ENCODE results near the gene BORCS8.
A peak's percentile ranks its signal among the peaks of the same experiment; 100 is the strongest.
"Not testable (repeated sequence)": the region's sequence is repeated elsewhere in the genome, so short reads cannot be mapped to it uniquely, and the experiment has no call there.

Gene BORCS8

DNA sequence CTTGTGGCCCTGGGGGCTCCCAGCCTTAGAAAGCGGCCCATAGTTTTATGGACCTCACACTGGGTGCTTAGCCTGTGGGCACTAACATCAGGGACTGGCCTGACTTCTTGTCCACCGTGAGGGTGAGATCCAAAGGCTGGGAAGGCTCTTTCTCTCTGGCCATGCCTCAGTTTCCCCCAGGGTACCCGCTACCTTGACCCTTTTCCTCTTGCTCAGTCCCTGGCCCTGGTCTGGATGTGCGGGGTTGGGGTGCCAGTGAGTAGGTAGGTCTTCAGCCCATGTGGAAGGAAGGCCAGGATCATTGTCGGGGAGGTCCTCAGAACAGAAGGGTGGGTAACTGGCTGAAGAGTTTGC is 52.1 kb downstream of the BORCS8 start:
- H3K27me3 ChIP-seq, result no peaks in the 10 kb centered on the region
- no peak overlapping the region for H3K4me2 ChIP-seq
- no peak overlapping the region for H3K4me3 ChIP-seq
- H4K20me1 ChIP-seq, result no peaks in the 10 kb centered on the region
- no peak overlapping the region for H3K9ac ChIP-seq
- H3K27ac ChIP-seq, result no peak overlapping the region
- no peaks in the 10 kb centered on the region for H3K9me3 ChIP-seq
- H3K4me1 ChIP-seq, result peaks cover 35% of the 10 kb centered on the region
- TF ChIP-seq Cebpa-rat (IDR thresholded peaks at IDR 0.05), result no peak
- no peaks in the 10 kb centered on the region for H3K36me3 ChIP-seq

DNA sequence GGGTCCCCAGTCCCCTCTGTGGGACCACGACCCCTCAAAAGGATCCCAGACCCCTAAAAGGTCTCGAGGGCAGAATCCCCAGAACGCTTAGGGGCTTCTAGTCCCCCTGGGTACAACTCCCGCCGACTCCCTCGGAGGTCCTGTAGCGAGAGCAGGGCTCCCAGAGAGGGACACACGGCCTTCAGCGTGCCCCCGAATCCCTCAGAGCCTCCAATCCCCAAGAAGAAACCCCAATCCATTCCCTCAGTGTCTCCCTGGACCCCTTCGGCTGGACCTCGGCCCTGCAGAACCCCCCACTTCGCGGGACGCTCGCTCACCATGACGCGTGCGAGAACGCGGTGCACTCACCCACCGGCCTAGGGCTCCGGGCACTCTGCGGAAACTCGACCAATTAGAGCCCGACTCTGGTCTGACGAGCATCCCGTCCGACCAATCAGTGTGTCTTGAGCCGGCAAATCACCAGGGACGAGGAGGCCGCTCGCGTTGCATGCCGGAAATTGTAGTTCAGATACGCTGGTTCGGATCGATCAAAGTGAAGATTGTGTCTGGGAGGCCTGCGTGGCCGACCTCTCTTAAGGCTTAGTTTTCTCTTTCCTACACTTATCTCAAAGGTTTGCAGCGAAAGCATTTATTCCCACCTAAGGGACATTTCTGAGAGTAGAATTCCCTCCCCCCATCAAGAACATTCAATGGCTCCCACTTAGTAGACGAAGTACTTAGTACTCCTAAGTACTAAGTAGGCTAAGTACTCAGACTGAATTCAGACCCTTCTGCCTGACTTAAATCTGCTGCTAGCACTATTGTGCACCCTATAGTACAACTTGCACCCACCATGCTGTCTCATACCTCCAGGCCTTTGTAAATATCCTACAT is 53.6 kb downstream of the BORCS8 start, which contains the start of gene TMEM161A:
TMEM161A (minus strand) TSS at position 370 of the 873 bp plus-strand sequence; CDS start at position 320, 50 bp downstream.
- Histone ChIP-seq H4K20me1 (no peaks in the 10 kb centered on the region), H3K9ac (peak within 1 kb of the TSS; percentile 89), H3K36me3 (peaks cover 10% of the 10 kb centered on the region), H3K4me2 (peak within 1 kb of the TSS; percentile 85), H3K9me3 (no peaks in the 10 kb centered on the region), H3K27me3 (no peaks in the 10 kb centered on the region), H3K27ac (peak within 1 kb of the TSS; percentile 88), H3K4me1 (peaks cover 32% of the 10 kb centered on the region), H3K4me3 (peak within 1 kb of the TSS; percentile 79)
- no peak for TF ChIP-seq Cebpa-rat (IDR thresholded peaks at IDR 0.05)

DNA sequence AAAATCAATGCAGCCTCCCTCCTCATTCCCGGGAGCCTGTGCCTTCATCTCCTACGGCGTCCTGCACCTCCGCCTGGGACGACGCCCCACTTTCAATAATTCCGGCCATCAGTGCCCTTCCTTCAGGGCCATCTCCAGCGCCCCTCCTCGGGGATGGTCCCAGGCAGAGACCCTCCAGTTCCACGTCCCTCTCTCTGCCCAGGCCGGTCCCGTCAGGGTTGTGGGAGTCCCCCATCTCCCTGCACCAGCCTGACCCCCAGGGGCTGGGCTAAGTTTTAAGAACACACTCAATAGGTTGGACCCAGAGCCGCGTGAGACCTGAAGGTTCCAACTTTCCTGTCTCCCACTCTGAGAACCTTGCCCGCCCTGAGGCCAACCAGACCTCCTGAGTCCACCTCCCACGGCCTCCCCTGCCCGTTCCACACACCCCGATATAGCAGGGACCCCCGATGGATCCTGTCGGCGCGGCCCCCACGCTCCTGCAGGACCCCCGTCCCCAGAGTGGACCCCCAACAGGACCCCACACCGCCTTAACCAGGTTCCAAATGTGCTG is 54.3 kb downstream of the BORCS8 start:
- TF ChIP-seq Cebpa-rat (IDR thresholded peaks at IDR 0.05), result no peak
- peaks cover 31% of the 10 kb centered on the region for H3K4me1 ChIP-seq
- peaks cover 17% of the 10 kb centered on the region for H3K36me3 ChIP-seq
- H3K27me3 ChIP-seq, result no peaks in the 10 kb centered on the region
- H3K9ac ChIP-seq, result peak overlapping the region; percentile 89
- H3K9me3 ChIP-seq, result peaks cover 6% of the 10 kb centered on the region
- peak overlapping the region; percentile 85 for H3K4me2 ChIP-seq
- no peaks in the 10 kb centered on the region for H4K20me1 ChIP-seq
- H3K4me3 ChIP-seq, result peak overlapping the region; percentile 79
- peak overlapping the region; percentile 88 for H3K27ac ChIP-seq

DNA sequence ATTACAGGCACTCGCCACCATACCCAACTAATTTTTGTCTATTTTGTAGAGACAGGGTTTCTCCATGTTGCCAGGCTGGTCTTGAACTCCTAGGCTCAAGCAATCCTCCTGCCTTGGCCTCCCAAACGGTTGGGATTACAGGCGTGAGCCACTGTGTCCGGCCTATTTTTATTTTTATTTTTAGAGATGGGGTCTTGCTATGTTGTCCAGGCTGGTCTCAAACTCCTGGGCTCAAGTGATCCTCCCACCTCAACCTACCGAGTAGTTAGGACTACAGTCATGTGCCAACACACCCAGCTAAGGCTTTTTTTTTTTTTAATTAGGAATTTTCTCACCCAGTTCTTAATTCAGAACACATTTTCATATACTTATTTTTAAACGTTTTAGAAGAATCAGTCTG is 56.2 kb downstream of the BORCS8 start:
- not testable (repeated sequence) for H3K27me3 ChIP-seq, H3K4me2 ChIP-seq

DNA sequence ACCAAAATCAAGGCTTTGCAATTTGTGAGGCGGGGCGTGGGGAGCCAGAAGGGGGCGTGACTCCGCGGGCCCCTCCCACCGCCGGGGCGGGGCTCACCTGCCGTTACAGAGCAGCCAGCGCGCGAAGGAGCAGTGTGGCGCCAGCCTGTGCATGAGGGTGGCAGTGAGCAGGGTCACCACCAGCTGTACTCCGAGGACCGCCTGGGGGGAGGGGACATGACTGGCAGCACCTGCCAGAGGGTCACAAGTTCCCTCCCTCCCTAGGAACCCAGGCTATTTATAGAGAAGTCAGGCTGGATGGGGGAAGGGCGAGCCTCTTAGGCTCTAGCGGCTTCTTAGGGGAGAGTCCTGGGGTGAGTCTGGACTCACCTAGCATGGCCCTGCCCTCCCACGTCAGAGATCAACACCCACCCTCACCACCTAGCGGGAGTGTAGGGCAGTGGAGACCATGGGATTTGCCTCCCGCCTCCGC is 57.2 kb downstream of the BORCS8 start:
- H4K20me1 ChIP-seq, result no peaks in the 10 kb centered on the region
- H3K27ac ChIP-seq, result peak overlapping the region; percentile 62
- H3K9me3 ChIP-seq, result peaks cover 17% of the 10 kb centered on the region
- H3K4me2 ChIP-seq, result peak overlapping the region; percentile 61
- H3K27me3 ChIP-seq, result no peaks in the 10 kb centered on the region
- H3K36me3 ChIP-seq, result peaks cover 44% of the 10 kb centered on the region
- H3K4me1 ChIP-seq, result peaks cover 31% of the 10 kb centered on the region
- no peak overlapping the region for H3K4me3 ChIP-seq
- TF ChIP-seq Cebpa-rat (IDR thresholded peaks at IDR 0.05), result no peak
- no peak overlapping the region for H3K9ac ChIP-seq

More for the DNA sequence above, 56.2 kb downstream of the BORCS8 start:
- H4K20me1 ChIP-seq, H3K4me3 ChIP-seq, H3K27ac ChIP-seq, H3K9ac ChIP-seq: not testable (repeated sequence)
- peaks cover 34% of the 10 kb centered on the region for H3K36me3 ChIP-seq
- peaks cover 31% of the 10 kb centered on the region for H3K4me1 ChIP-seq
- peaks cover 17% of the 10 kb centered on the region for H3K9me3 ChIP-seq

DNA sequence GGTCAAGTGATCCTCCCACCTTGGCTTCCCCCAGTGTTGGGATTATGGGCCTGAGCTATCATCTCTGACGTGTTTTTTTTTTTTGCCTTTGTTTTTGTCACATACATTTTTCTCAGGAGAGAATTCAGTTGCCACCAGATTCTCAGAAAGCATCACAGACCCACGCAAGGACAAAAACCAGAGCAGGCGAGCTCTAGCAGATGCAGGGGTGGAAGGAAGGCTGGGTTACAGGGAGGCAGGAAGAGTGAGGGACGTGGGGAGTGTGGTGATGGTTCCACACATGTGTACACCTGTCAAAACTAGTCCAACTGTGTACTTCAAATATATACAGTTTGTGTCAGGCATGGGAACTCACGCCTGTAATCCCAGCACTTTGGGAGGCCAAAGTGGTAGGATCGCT is 58.0 kb downstream of the BORCS8 start:
- Histone ChIP-seq H3K27ac (no peak overlapping the region), H3K9me3 (peaks cover 17% of the 10 kb centered on the region), H3K9ac (no peak overlapping the region), H3K4me2 (peak overlapping the region; percentile 61), H3K36me3 (peaks cover 51% of the 10 kb centered on the region), H4K20me1 (no peaks in the 10 kb centered on the region), H3K4me3 (no peak overlapping the region), H3K4me1 (peaks cover 31% of the 10 kb centered on the region), H3K27me3 (no peaks in the 10 kb centered on the region)
- TF ChIP-seq Cebpa-rat (IDR thresholded peaks at IDR 0.05), result no peak

DNA sequence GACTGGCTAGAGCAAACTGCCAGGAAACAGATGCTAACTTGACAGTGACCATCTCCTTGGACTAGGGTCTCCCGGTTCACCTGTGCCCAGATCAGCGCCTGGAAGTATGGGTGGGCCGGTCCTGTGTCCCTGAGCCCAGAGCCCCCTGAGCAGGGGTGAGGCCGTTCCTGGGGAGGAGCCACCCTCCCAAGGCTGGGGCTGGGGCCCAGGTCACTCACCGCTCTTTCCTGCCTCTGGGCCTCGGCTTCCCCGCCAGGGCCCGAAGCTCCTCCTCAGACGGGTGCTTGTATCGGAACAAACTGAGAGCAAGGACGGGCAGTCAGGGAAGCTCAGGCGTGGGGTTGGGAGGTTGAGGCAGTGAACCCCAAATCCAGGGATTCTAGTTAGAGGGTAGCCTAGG is 59.0 kb downstream of the BORCS8 start:
- no peaks in the 10 kb centered on the region for H4K20me1 ChIP-seq
- no peak for TF ChIP-seq Cebpa-rat (IDR thresholded peaks at IDR 0.05)
- peaks cover 58% of the 10 kb centered on the region for H3K36me3 ChIP-seq
- no peak overlapping the region for H3K4me2 ChIP-seq
- no peak overlapping the region for H3K27ac ChIP-seq
- H3K4me3 ChIP-seq, result no peak overlapping the region
- no peak overlapping the region for H3K9ac ChIP-seq
- H3K27me3 ChIP-seq, result no peaks in the 10 kb centered on the region
- H3K9me3 ChIP-seq, result peaks cover 17% of the 10 kb centered on the region
- H3K4me1 ChIP-seq, result peaks cover 31% of the 10 kb centered on the region

DNA sequence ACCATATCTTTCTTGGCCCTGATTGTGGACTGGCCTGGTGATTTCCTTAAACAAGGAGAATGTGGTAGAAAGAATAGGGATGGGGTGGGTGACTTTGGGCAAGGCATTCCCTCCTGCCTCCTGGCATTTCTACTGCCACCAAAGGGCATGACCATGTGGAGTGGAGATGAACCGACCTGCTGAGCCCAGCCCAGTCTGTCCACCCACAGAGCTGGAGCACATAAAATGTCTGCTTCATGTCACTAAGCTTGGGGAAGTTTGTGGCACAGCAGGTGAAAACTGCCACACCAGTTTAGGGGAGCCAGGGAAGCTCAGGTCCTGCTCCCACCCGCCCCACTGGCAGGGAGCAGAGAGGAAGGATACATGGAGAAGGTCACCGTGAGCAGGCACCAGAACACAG is 60.0 kb downstream of the BORCS8 start:
- H3K4me3 ChIP-seq, result no peak overlapping the region
- no peaks in the 10 kb centered on the region for H4K20me1 ChIP-seq
- no peak for TF ChIP-seq Cebpa-rat (IDR thresholded peaks at IDR 0.05)
- H3K27me3 ChIP-seq, result no peaks in the 10 kb centered on the region
- no peak overlapping the region for H3K27ac ChIP-seq
- peaks cover 64% of the 10 kb centered on the region for H3K36me3 ChIP-seq
- no peak overlapping the region for H3K9ac ChIP-seq
- peaks cover 23% of the 10 kb centered on the region for H3K4me1 ChIP-seq
- no peak overlapping the region for H3K4me2 ChIP-seq
- peaks cover 17% of the 10 kb centered on the region for H3K9me3 ChIP-seq

Measured in BLaER1 (cell line).